ENCODE data around the gene SCLT1.
"Not testable (repeated sequence)": the region's sequence is repeated elsewhere in the genome, so short reads cannot be mapped to it uniquely, and the experiment has no call there.

SCLT1 gene

GRCh38 chr4:129093191-129093920, at the start of gene SCLT1:
Gene SCLT1 (minus strand): TSS chr4:129093539. CDS start chr4:129093103, 436 bp downstream.
- DNase-seq = peak; percentile 98

- DNase-seq = no peak
Observed at GRCh38 chr4:129140521-129140920, 47.2 kb upstream of the SCLT1 start.

- no peak for DNase-seq
Observed at GRCh38 chr4:129138810-129139496, 45.6 kb upstream of the SCLT1 start.

- DNase-seq = no peak
Observed at GRCh38 chr4:129136433-129136832, 43.1 kb upstream of the SCLT1 start.

- DNase-seq = no peak
Observed at GRCh38 chr4:129131343-129131742, 38.0 kb upstream of the SCLT1 start.

GRCh38 chr4:129129143-129129542, 35.8 kb upstream of the SCLT1 start:
- DNase-seq = no peak

GRCh38 chr4:129126614-129127013, 33.3 kb upstream of the SCLT1 start:
- not testable (repeated sequence) for DNase-seq

GRCh38 chr4:129117705-129118104, 24.4 kb upstream of the SCLT1 start:
- DNase-seq = no peak

- no peak for DNase-seq
Observed at GRCh38 chr4:129113919-129114318, 20.6 kb upstream of the SCLT1 start.

- DNase-seq = no peak
Observed at GRCh38 chr4:129113434-129113833, 20.1 kb upstream of the SCLT1 start.

GRCh38 chr4:129111919-129112318, 18.6 kb upstream of the SCLT1 start:
- no peak for DNase-seq

GRCh38 chr4:129110931-129111330, 17.6 kb upstream of the SCLT1 start:
- DNase-seq = no peak

GRCh38 chr4:129109965-129110824, 16.9 kb upstream of the SCLT1 start:
- no peak for DNase-seq

GRCh38 chr4:129098531-129099001, 5.2 kb upstream of the SCLT1 start:
- no peak for DNase-seq

GRCh38 chr4:129095811-129096454, 2.6 kb upstream of the SCLT1 start, which contains the start of gene C4orf33:
Gene C4orf33 (plus strand): TSS chr4:129096152. CDS start chr4:129102611, 6,459 bp downstream.
- DNase-seq = peak; percentile 73

GRCh38 chr4:129094347-129094746, 1.0 kb upstream of the SCLT1 start:
- DNase-seq = no peak

- no peak for DNase-seq
Observed at GRCh38 chr4:129092631-129093190, 628 bp downstream of the SCLT1 start.

- no peak for DNase-seq
Observed at GRCh38 chr4:129087516-129087915, 5.8 kb downstream of the SCLT1 start.

- no peak for DNase-seq
Observed at GRCh38 chr4:129085472-129085871, 7.9 kb downstream of the SCLT1 start.

- no peak for DNase-seq
Observed at GRCh38 chr4:129082302-129082701, 11.0 kb downstream of the SCLT1 start.

GRCh38 chr4:129080129-129080528, 13.2 kb downstream of the SCLT1 start:
- no peak for DNase-seq

- no peak for DNase-seq
Observed at GRCh38 chr4:129077326-129077725, 16.0 kb downstream of the SCLT1 start.
